ENCODE results near the gene CRACR2A. TPM values are rescaled to one million over a fixed set of nuclear protein-coding genes. Genes with fewer than 3 reads are reported as not detected.

CRACR2A gene
- total RNA-seq, 2 experiments from 2014 or later, result 28.2 to 31.1 TPM

DNA sequence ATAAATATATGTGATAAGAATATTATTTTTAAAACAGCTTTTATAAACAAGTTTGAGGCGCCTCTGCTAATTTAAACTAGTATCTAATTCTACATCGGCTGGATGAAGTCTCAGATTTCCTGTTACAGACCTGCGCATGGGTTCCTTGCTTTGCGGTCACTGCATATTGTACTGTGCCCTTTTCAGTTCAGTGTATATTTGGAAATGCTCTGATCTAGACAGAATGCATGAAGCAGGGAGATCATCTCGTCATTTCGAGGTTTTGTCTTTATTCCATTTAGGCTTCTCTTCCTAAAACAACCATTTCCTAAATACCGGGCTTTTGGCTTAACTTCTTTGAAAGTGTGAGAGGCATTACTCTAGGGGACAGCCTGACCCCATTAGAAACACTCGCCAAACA is 25.6 kb downstream of the CRACR2A start:
- TF ChIP-seq EZH2phosphoT487 (IDR thresholded peaks at IDR 0.05; ENCODE audit: borderline replicate concordance, low read depth, low read length), result no peak
- TF ChIP-seq, protein P1, sequence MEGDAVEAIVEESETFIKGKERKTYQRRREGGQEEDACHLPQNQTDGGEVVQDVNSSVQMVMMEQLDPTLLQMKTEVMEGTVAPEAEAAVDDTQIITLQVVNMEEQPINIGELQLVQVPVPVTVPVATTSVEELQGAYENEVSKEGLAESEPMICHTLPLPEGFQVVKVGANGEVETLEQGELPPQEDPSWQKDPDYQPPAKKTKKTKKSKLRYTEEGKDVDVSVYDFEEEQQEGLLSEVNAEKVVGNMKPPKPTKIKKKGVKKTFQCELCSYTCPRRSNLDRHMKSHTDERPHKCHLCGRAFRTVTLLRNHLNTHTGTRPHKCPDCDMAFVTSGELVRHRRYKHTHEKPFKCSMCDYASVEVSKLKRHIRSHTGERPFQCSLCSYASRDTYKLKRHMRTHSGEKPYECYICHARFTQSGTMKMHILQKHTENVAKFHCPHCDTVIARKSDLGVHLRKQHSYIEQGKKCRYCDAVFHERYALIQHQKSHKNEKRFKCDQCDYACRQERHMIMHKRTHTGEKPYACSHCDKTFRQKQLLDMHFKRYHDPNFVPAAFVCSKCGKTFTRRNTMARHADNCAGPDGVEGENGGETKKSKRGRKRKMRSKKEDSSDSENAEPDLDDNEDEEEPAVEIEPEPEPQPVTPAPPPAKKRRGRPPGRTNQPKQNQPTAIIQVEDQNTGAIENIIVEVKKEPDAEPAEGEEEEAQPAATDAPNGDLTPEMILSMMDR (conservative IDR thresholded peaks at IDR 0.05; ENCODE audit: low read length), result no peak
- Histone ChIP-seq H3K4me1 (ENCODE audit: insufficient read depth, low read length, poor library complexity, severe bottlenecking) (no peaks in the 10 kb centered on the region), H3K36me3 (ENCODE audit: insufficient read depth, low read length) (peaks cover 94% of the 10 kb centered on the region), H2AFZ (ENCODE audit: low read length) (no peak overlapping the region), H3K4me2 (ENCODE audit: low read length) (no peak overlapping the region), H3K27ac (ENCODE audit: low read depth, low read length, poor library complexity, severe bottlenecking) (no peak overlapping the region), H3K9me3 (ENCODE audit: low read length) (0 out of 2 replicates have a peak, but pooled peaks cover 7% of the 10 kb centered on the region), H4K20me1 (ENCODE audit: insufficient read depth, low read length) (no peaks in the 10 kb centered on the region), H3K9me2 (ENCODE audit: insufficient read depth, low read length) (no peaks in the 10 kb centered on the region), H3K79me2 (ENCODE audit: insufficient read depth, low read depth, low read length) (no peaks in the 10 kb centered on the region), H3K4me3 (ENCODE audit: low read depth, low read length, poor library complexity, severe bottlenecking) (no peak overlapping the region)
- no peak for DNase-seq (ENCODE audit: low spot score)
- POLR2A ChIA-PET, result no interaction called here
- intact Hi-C loops (cut with micrococcal nuclease; ENCODE audit: unreplicated experiment), result no loop called here
- no TSS peak for BruUV-seq (replicated peaks)
- CTCF ChIA-PET (ENCODE audit: unreplicated experiment), result no interaction called here

DNA sequence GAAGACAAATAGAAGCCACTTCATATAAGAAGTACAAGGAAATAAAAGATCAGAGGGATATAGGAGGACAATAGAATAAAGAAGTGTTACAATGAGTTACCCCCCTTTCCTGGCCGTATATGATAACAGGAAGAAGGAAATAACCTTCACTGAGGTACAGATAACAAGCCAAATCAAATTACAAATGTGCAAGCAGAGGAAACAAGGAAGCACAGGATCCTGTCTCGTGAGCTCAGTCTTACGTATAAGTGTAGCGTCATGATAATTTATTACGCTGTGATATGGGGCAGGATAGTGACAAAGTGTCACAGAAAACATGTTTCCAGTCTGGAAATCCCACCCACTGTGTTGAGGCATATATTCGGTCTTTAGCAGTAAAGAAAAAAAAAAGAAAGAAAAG is 26.5 kb downstream of the CRACR2A start:
- no peak for DNase-seq (ENCODE audit: low spot score)
- TF ChIP-seq, protein P1 (conservative IDR thresholded peaks at IDR 0.05; ENCODE audit: low read length), result no peak
- no peak for TF ChIP-seq EZH2phosphoT487 (IDR thresholded peaks at IDR 0.05; ENCODE audit: borderline replicate concordance, low read depth, low read length)
- Histone ChIP-seq H3K79me2 (ENCODE audit: insufficient read depth, low read depth, low read length) (no peaks in the 10 kb centered on the region), H2AFZ (ENCODE audit: low read length) (no peak overlapping the region), H3K9me2 (ENCODE audit: insufficient read depth, low read length) (no peaks in the 10 kb centered on the region), H4K20me1 (ENCODE audit: insufficient read depth, low read length) (no peaks in the 10 kb centered on the region), H3K4me3 (ENCODE audit: low read depth, low read length, poor library complexity, severe bottlenecking) (no peak overlapping the region), H3K27ac (ENCODE audit: low read depth, low read length, poor library complexity, severe bottlenecking) (no peak overlapping the region), H3K4me1 (ENCODE audit: insufficient read depth, low read length, poor library complexity, severe bottlenecking) (no peaks in the 10 kb centered on the region), H3K4me2 (ENCODE audit: low read length) (no peak overlapping the region), H3K9me3 (ENCODE audit: low read length) (peaks cover 16% of the 10 kb centered on the region; the same call in 1 of the 2 replicates), H3K36me3 (ENCODE audit: insufficient read depth, low read length) (peaks cover 94% of the 10 kb centered on the region)
- BruUV-seq (replicated peaks), result no TSS peak
- ChIA-PET CTCF (ENCODE audit: unreplicated experiment) (no interaction called here), POLR2A (no interaction called here)
- intact Hi-C loops (cut with micrococcal nuclease; ENCODE audit: unreplicated experiment), result no loop called here

- ChIA-PET POLR2A (no interaction called here), CTCF (ENCODE audit: unreplicated experiment) (no interaction called here)
- Histone ChIP-seq H3K36me3 (ENCODE audit: insufficient read depth, low read length) (peaks cover 91% of the 10 kb centered on the region), H3K9me2 (ENCODE audit: insufficient read depth, low read length) (no peaks in the 10 kb centered on the region), H3K27ac (ENCODE audit: low read depth, low read length, poor library complexity, severe bottlenecking) (no peak overlapping the region), H3K4me1 (ENCODE audit: insufficient read depth, low read length, poor library complexity, severe bottlenecking) (no peaks in the 10 kb centered on the region), H3K79me2 (ENCODE audit: insufficient read depth, low read depth, low read length) (no peaks in the 10 kb centered on the region), H4K20me1 (ENCODE audit: insufficient read depth, low read length) (no peaks in the 10 kb centered on the region), H3K4me3 (ENCODE audit: low read depth, low read length, poor library complexity, severe bottlenecking) (no peak overlapping the region), H2AFZ (ENCODE audit: low read length) (no peak overlapping the region), H3K9me3 (ENCODE audit: low read length) (peaks cover 17% of the 10 kb centered on the region; the same call in 1 of the 2 replicates), H3K4me2 (ENCODE audit: low read length) (no peak overlapping the region)
- no TSS peak for BruUV-seq (replicated peaks)
- DNase-seq (ENCODE audit: low spot score), result no peak
- no peak for TF ChIP-seq EZH2phosphoT487 (IDR thresholded peaks at IDR 0.05; ENCODE audit: borderline replicate concordance, low read depth, low read length)
- TF ChIP-seq, protein P1 (conservative IDR thresholded peaks at IDR 0.05; ENCODE audit: low read length), result no peak
- intact Hi-C loops (cut with micrococcal nuclease; ENCODE audit: unreplicated experiment), result no loop called here
These were observed 27.4 kb downstream of the CRACR2A start for GRCh38 chr12:3725388-3726115.
